Frontal cortex (tissue), 4 donors: ENCODE data around the gene PLXNB1. TPM values are rescaled to one million over a fixed set of nuclear protein-coding genes. Genes with fewer than 3 reads are reported as not detected.

Source experiments
- DNase-seq, 2 donors: peaks; one replicate each; pipeline ENCODE4 v3.0.0; 2012; ENCODE audit warnings: low spot score in 2 of 2
- FAIRE-seq: peaks from 2 replicates; lab custom pipeline; 2012; peaks lifted over from hg19 to GRCh38; lab: Jason Lieb, UNC
- total RNA-seq: library from RNA; depleted of rRNA; stranded (reverse); fragments of >200 nt; gene quantifications from one replicate; pipeline ENCODE4 v1.2.3, GENCODE V29; 2014
- donor health status: control.
- donor health status: control.
- donor health status: control.

Gene PLXNB1
- total RNA-seq, 1 donor from 2014 or later = 32.2 TPM

DNA sequence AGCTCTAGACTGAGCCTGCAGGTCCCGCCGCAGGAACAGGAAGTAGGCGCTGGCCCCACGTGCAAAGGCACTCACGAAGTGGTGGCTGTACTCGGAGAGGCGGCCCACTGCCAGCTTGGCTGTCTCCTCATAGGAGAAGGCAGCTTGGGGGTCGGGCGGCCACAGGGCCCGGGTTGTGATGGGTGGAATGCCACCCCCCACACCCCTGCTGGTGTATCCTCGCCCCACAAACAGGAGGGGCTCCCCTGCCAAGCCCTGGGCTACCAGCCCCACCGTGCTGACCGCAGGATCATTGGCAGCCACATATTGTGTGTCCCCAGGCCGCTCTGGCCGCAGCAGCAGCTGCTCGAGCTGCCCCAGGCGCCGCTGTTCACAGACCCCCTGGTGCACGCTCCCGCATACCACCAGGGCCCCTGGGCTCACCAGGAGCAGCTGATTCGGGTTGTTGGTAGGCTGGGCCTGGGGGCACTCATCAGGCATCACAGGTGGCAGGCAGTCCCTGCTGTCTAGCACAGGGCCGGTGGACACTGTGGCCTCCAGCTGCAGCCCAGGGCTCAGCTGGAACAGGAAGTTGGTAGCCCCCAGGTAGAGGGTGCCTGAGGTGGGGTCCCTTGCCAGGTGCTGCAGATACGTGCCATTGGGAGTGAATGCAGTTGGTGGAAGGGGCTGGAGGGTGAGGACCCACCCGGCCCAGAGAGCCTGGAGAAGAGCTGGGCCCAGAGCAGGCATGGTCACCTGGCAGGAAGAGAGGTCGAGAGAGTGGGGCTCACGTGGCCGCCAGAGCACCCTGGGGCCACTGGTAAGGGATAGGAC, 5.8 kb downstream of the PLXNB1 start:
- DNase-seq (no peak), FAIRE-seq (no peak)

DNA sequence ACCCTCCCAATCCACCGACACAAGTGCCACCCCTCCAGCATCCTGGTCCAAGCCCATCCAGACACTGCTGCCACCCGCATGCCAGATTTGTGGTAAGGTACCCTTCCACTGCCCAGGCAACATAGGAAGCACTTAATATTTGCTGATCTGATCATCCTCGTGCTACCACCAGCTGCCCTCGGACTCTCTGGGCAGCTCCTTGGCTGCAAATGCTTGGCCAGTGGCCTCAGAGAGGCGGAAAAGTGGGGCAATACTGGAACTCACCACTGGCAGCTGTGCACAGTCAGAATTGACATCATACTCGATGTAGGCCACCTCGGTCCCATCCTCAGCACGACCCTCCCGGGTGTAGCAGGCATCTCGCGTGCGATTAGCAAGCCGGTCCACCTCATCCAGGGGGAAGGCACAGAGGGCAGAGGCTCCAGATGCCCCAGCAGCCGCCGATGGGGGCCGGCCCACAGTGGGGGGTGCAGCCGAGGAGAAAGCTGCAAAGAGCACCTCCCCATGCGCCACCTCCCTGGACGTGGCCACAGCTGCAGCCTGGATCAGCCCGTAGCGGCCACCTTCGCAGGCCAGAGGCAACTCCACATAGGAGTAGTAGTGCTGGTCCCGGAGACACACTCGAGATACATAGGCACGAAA, 6.5 kb downstream of the PLXNB1 start:
- FAIRE-seq = no peak
- DNase-seq = no peak

DNA sequence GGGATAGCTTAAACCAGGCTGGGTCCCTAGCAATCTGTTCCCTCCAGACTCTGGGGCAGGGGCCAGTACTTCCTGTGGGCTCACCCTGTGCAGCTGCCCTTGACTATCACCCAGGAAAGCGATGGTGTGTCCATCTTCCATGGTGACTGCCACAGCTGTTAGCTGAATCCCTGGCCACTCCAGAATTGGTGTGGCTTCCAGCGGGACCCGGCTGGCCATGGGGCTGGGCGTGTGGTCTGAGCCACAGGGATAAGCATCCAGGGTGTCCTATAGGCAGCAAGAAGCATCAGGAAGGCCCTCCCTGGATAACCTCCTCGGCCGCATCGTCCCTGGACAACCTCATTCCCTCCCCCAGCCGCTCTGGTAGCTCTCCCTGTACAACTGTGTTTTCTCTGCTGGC, 7.2 kb downstream of the PLXNB1 start:
- FAIRE-seq = no peak

DNA sequence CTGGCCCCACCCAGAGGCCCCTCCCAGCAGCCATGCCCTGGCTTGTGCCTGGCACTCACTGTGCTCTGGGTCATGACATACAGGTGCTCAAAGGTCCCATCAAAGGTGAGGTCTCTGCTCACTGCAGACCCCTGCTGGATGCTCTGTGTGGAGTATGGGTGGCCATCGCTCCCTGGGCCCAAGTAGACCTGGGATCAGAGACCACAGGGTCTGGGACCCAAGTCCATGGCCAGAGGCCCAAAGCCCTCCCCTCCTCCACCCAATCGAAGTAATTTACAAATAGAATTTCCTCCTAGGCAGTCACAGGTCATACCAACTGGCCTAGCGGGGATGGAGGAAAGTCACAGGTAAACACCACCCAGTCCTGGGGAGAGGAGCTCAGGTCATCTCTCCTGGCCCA, 7.6 kb downstream of the PLXNB1 start:
- DNase-seq = no peak
- no peak for FAIRE-seq

More for the DNA sequence above, 7.2 kb downstream of the PLXNB1 start:
- DNase-seq = no peak

DNA sequence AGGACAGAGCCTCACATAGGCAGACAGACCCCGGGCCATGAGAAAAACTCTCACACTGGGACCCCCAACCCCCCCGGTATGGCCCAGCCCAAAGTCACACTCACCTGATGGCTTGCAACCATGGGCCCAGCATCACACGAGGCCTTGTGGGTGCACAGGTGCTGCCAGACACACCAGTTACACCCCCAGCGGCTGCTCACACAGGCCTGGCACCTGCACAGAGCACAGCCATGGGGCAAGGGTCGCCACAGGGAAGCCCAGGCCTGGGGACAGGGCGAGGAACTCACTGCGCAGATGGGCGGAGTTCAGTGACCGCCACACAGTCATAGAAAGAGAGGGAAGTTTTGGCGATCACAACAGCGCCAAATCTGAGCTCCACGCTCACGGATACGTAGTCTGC, 9.3 kb downstream of the PLXNB1 start:
- no peak for FAIRE-seq
- no peak for DNase-seq

DNA sequence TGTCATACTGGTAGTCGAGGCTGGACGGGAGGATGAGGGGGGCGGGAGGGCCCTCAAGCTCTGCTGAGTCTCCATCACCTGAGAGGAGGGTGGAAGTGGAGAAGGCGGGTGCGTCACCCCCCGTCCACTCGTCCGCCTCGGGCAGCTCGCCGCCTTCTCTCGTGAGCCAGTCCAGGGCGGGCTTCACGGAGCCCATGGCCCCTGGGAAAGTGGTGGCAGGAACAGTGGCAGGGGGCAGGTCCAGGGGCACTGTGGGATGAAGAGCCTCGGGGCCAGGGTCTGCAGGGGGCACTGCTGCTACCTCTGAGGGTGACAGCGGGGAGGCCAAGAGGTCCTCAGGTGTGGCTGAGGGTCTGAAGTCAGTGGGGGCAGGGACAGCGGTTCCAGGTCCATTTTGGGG, 10.3 kb downstream of the PLXNB1 start:
- DNase-seq = no peak

DNA sequence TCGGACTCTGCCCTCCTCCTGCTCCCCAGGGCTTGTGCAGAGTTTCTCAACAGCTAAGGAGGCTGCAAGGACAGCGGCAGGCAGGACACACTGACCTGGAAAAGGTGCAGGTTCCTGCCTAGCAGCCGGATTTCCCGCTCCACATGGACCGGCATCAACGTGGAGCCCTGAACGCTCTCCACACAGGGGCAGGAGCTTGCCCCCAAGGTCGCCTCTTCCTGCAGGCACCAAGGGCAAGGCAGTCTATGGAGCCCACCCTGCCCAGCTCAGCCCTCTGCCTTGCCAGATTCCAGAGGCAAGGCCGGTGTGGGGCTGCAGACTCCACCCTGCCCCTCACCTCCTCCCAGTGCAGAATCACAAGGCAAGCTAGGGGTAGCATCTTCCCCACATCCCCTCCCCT, 10.7 kb downstream of the PLXNB1 start:
- no peak for DNase-seq
- no peak for FAIRE-seq

More for the DNA sequence above, 10.3 kb downstream of the PLXNB1 start:
- FAIRE-seq = no peak

DNA sequence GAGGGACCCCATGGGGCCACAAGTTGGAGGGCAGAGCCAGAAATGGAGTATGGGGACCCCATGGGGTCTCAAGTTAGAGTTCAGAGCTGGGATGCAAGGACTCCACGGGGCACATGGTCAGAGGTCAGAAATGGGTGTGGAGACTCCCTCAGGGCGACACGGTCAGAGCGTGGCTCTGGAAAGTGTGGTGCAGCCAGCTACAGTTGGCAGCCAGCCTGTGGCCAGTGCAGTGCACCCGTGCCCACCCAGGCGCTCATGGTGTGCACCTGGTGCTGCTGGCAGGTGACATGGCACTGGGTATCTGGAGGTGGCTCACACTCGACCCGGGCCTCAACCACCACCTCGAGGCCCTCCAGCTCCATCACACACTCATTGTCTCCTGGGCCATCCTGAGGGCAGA, 11.2 kb downstream of the PLXNB1 start:
- FAIRE-seq (no peak), DNase-seq (no peak)

DNA sequence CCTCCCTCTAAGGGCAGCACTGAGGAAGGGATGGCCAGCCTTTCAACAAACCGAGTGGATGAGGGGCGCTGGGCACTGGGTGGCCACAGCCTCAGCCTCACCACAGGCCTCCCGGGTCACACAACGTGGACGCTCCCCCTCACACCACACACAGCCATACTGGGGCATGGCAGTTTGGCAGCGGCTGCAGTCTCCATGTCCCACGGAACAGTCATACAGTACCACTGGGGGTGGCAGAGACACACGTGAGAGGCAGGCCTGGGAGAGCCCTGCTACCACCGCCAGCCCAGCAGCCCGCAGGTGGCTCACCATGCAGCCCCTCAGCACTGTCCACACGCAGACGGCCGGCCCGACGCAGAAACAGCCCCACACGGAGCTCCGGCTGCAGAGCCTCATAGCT, 11.7 kb downstream of the PLXNB1 start:
- FAIRE-seq = no peak
- DNase-seq = no peak

DNA sequence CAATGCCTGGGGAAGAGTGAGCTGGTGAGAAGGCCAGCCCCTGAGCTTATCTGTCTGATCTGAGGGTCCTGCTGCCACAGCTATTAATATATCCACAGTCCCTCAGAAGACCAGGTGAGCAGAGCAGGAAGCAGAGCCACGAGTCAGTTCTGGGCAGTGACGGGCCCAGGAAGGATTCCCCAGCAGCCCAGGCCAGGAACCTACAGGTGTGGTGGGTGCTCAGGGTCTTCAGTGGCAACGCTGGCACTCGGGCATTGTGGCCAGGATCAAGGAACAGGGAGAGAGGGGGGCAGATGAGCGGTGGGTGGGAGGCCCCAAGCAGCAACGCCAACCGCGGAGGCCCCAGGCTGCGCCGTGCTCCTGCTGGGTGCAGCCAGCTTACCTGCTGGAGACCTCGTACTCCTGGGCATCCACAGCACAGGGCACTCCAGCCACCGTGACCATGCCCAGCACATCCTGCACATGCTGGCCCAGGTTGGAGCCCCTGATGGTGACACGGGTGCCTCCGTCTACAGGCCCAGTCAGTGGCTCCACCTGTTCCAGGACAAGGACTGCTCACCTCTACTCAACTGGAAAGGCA, 12.3 kb downstream of the PLXNB1 start:
- DNase-seq (no peak), FAIRE-seq (no peak)

DNA sequence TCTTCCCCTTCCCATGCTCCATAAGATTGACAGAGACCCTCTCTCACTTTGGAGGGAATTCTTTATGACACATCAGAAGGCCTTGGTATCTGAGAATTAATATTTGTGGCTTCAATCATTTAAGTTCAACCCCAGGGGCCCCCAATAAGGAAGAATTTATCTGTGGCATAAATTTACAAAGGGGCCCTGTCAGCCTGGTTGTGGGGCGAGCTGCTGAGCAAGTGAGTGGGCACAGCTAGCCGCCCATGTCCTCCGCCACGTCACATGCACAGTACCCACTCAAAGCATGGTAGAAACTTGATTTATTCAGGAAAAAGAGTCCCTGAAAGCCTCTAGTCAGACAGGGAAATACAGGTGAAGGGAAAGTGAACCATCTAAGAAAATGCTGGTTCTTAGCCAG, 13.3 kb downstream of the PLXNB1 start:
- FAIRE-seq = no peak
- DNase-seq = no peak

DNA sequence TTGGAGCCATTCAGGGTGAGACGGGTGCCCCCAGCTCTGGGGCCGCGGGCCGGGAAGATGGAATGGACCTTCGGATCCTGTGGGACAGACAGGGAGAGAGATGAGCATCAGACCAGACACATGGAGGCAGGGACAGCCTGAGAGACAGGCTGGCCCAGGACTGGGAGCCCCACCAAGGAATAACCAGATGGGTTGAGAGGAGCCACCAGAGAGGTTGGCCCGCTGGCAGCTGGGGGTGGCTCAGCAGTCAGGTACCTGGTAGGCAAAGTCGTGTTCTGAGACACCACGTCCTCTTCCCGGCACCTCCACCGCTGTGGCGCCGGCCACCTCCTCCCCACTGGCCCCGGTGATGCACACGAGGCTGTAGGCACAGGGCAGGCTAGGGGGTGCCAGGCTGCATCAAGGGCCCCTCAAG, 13.8 kb downstream of the PLXNB1 start:
- FAIRE-seq (no peak), DNase-seq (no peak)

DNA sequence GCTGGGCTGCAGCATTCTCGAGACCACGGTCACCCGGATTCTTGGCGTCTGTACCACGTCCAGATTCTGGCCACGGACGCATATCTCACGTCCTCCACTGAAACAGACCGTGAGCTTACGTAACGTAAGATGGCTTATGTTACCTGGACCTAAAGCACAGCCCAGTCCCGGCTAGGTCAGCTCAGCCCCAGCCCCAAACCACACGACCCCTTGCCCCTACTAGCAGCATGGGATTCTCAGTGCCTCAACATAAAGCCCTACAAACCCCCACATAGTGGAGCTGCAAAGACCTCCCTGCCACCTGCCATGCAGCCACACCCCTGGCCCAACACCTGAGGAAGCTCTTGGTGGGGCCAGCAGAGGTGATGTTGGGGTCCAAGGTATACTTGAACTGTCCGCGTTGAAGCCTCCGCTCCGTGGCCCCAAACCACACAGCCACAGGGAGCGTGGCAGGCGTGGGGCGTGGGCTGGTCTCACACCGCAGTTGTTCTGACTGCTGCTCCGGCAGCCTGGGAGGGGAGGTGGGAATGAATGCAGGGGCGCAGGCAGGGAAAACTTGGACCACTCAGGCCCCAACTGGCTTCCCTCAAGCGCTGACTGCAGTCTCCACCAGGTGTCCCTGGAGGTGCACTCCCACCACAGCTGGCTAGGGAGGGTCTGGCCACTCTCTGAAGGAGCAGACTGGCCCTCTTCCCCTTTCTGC, 14.5 kb downstream of the PLXNB1 start:
- no peak for FAIRE-seq
- DNase-seq = no peak

DNA sequence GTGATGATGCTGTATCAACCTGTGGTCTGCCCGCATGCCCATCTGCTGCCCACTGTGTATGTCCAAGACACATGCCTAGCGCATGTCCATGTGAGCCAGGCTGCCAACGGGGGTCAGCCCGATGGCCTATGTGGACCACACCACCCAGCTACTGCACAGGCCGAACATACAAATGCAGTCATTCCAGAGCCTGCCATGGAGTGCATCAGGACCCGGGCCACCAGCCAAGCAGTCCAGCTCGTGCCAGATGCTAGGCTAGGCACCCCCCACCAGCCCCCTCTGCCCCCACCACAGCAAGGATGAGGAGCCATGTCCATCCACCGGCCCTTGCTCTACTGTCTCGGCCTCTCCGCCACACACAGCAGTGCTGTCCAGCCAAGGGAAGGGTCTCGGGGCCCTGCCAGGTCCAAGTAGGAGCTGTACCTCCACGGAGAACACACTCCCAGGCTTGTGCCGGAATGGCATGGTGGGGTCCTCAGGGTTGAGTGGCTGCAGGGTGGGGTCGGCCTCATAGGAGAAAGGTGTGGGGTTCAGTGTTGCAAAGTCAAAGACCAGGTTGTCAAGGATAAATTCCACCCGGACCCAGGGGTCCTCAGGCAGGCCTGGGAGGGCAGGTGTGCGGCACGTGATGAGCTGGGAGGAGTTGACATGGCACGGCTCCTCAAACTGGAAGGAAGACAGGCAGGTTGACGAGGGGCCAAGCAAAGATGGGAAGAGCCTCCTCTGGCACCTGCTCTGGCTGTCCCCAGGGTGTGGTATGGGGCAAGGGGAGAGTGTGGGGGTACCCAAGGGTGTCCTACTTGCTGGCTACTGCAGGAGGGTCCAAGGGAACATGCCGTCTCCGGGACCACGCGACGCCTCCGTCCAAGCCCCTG, 15.3 kb downstream of the PLXNB1 start:
- no peak for DNase-seq
- no peak for FAIRE-seq

DNA sequence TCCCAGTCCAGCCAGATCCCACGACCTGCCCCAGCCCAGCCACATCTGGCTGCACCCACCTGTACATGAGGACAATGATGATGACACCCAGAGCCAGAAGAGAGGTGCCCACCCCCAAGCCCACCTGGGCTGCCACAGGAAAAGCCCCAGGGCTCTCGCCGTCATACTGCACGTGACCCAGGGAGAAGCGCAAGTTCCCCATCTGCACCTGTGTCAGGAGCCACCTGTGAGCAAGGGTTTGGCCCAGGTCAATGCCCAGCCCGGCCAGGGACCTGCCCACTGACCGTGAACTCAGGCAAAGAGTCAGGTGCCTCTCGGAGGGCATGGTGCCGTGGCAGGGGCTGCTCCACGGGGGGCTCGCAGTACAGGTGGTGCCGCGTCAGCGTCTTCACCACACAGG, 16.3 kb downstream of the PLXNB1 start:
- FAIRE-seq (no peak), DNase-seq (no peak)

DNA sequence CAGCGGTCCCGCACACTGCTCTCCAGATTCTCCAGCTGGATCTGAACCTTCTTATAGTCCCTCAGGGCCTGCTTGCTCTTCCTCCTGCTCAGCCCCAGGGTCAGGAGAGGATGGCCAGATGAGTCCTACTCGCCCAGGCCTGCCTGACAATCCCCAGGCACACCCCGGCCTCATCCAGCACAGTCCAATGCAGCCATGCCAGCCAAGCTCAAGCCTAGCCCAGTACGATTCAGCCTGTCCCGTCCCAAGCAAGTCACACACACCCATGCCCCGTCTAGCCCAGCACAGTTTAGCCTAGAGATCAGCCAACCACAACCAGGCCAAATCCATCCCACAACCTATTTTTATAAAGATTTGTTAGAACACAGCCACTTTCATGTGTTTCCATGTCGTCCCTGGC, 16.8 kb downstream of the PLXNB1 start:
- DNase-seq (no peak), FAIRE-seq (no peak)

DNA sequence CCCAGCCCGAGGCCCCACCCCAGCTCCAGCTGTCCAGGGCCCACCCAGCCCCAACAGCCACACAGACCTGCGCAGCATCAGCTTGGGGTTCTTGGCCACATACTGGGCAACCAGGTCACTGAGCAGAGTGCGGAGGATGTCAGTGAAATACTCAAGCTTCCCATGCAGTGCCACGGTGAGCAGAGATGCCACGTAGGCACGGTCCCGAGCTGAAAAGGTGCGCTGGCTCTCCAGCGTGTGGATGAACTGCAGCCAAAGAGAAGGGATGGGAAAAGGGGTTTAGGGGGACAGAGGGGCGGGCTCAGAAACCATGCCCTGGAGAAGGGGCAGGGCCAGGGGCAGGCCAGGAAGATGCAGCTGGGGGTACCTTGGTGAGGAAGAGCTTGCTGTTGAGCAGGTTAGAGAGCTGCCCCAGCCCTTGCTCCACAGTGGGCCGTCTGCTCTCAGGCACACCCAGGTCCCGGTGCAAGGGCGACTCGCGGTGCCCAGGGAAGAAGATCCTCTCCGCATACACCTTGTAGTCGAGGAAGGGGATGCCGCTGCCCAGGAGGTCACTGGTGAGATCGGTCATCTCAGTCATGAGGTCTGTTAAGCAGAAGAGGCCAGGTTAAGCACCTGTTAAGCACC, 17.4 kb downstream of the PLXNB1 start:
- FAIRE-seq (no peak), DNase-seq (no peak)

DNA sequence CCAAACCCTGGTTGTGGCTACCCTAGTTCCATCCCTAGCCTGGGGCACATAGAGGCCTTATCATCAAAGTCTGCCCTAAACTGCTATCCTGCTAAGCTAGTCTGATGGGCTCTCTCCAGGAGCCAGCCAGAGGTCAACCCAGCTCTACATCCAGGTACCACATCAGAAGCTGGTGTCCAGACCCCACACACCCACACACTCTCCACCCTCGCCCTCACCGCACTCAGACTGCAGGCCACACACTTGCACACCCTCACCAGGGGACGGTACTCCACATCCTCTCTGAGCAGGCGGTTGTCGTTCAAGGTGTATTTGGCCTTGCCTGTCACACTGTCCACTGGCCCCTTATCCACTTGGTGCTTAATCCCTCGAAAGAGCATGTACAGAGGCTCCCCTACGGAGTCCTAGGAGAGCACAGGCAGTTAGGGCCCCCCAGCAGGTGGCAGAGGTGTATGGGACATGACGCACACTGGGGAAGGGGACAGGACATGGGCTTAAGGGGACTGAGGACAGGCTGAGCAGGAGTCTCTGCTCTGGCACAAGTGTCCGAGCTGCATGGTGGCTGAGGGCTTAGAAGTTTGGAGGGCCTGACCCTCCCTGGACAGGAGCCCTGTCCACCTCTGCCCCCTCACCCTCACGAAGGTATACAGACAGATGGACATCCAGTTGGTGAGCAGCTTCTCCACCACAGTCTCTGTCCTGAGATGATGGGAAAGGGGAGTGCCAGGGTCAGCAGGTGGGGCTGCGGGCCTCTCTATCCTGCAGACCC, 18.1 kb downstream of the PLXNB1 start:
- no peak for DNase-seq
- FAIRE-seq = no peak
